Measurements from ENCODE around the gene E2F2. TPM values are rescaled to one million over a fixed set of nuclear protein-coding genes. Genes with fewer than 3 reads are reported as not detected.

E2F2 gene
- total RNA-seq, 3 donors from 2014 or later (not counting 1 experiment from before 2014, with no cell fraction given) = 2.1 to 3.9 (median 3.2) TPM

DNA sequence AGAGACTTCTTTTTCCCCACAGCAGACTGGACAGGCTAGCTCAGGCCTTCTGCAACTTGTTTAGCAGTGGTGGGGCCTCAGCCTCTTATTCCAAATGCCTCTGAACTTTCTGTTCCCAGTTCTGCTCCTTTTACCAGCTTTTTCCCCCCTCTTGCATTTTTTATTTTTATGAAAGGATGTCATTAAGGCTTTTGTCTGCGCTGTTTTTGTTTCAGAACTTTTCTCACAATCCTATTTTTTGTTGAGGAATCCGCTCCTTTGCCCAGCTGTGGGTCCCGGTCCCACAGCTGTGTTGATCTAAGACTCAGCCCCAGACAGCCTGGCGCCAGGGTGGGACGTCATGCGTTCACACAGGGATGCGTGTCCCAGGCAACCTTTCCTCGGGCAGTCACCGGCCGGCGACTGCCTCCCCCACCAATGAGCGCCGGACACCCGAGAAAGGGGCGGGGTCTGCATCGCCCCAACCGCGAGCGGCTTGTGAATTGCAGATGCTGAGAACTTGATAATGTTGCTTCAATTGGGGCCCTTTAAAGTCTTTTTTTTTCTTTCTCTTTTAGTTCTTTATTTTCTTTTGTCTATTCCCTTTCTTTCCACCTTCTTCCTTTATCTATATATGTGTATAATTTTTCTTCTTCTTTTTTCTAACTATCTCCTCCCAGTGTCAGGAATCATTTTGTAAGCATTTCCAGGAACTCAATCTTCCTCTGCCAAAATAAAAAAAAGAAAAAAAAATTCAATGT is 31.3 kb upstream of the E2F2 start:
- ATAC-seq = peak in 1 of 3 donors; percentile 15
- no peak overlapping the region for H3K4me3 ChIP-seq (ENCODE audit: low read length)
- Mint-ChIP-seq H3K4me3 (peak overlapping the region; percentile 33), H3K27ac (no peak overlapping the region), H3K36me3 (no peaks in the 10 kb centered on the region), H3K27me3 (ENCODE audit: low read depth in 2 of 2) (peaks cover 69 to 73% of the 10 kb centered on the region in 2 donors), H3K4me1 (peaks cover 38 to 45% of the 10 kb centered on the region in 2 donors), H3K9me3 (no peaks in the 10 kb centered on the region)
- no peaks in the 10 kb centered on the region for H3K36me3 ChIP-seq (ENCODE audit: control insufficient read depth, insufficient read depth, low read length)
- intact Hi-C loops (cut with micrococcal nuclease) = no loop called here
- H3K9me3 ChIP-seq (ENCODE audit: control insufficient read depth, insufficient read depth, low read length) = no peaks in the 10 kb centered on the region
- TF ChIP-seq, protein P1, sequence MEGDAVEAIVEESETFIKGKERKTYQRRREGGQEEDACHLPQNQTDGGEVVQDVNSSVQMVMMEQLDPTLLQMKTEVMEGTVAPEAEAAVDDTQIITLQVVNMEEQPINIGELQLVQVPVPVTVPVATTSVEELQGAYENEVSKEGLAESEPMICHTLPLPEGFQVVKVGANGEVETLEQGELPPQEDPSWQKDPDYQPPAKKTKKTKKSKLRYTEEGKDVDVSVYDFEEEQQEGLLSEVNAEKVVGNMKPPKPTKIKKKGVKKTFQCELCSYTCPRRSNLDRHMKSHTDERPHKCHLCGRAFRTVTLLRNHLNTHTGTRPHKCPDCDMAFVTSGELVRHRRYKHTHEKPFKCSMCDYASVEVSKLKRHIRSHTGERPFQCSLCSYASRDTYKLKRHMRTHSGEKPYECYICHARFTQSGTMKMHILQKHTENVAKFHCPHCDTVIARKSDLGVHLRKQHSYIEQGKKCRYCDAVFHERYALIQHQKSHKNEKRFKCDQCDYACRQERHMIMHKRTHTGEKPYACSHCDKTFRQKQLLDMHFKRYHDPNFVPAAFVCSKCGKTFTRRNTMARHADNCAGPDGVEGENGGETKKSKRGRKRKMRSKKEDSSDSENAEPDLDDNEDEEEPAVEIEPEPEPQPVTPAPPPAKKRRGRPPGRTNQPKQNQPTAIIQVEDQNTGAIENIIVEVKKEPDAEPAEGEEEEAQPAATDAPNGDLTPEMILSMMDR (IDR thresholded peaks at IDR 0.05) = no peak
- DNase-seq = peak in 1 of 2 donors; percentile 60
- peaks cover 31% of the 10 kb centered on the region for H3K4me1 ChIP-seq (ENCODE audit: control insufficient read depth, insufficient read depth, low read length)
- H3K27me3 ChIP-seq (ENCODE audit: control insufficient read depth, insufficient read depth, low read length) = peaks cover 26% of the 10 kb centered on the region
- WGBS (ENCODE audit: insufficient coverage) = 9% methylated on average over 19 of the region's 19 CpGs
- no peak overlapping the region for H3K27ac ChIP-seq (ENCODE audit: low read length)

DNA sequence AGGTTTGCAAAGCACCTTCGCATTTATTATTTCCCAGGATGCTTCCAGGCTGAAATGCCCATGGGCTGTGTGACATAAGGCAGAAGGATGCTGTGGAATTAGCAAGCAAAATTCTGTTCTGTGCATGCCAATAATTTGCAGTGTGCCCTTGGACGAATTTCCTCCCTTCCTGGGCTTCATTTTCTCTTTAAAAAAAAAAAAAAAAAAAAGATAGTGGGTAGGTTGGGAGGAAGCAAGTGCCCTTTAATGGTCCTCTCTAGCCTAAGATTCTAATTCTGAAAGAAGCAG is 30.7 kb upstream of the E2F2 start:
- Mint-ChIP-seq H3K4me1 (peaks cover 38 to 45% of the 10 kb centered on the region in 2 donors), H3K27me3 (ENCODE audit: low read depth in 2 of 2) (peaks cover 66 to 71% of the 10 kb centered on the region in 2 donors), H3K36me3 (no peaks in the 10 kb centered on the region), H3K9me3 (no peaks in the 10 kb centered on the region), H3K4me3 (no peak overlapping the region), H3K27ac (no peak overlapping the region)
- no peak overlapping the region for H3K27ac ChIP-seq (ENCODE audit: low read length)
- DNase-seq = no peak
- TF ChIP-seq, protein P1 (IDR thresholded peaks at IDR 0.05) = no peak
- peaks cover 31% of the 10 kb centered on the region for H3K4me1 ChIP-seq (ENCODE audit: control insufficient read depth, insufficient read depth, low read length)
- no peaks in the 10 kb centered on the region for H3K9me3 ChIP-seq (ENCODE audit: control insufficient read depth, insufficient read depth, low read length)
- 46% methylated on average over 2 of the region's 2 CpGs for WGBS (ENCODE audit: insufficient coverage)
- no peaks in the 10 kb centered on the region for H3K36me3 ChIP-seq (ENCODE audit: control insufficient read depth, insufficient read depth, low read length)
- H3K4me3 ChIP-seq (ENCODE audit: low read length) = no peak overlapping the region
- intact Hi-C loops (cut with micrococcal nuclease) = no loop called here
- no peak for ATAC-seq
- H3K27me3 ChIP-seq (ENCODE audit: control insufficient read depth, insufficient read depth, low read length) = peaks cover 23% of the 10 kb centered on the region

DNA sequence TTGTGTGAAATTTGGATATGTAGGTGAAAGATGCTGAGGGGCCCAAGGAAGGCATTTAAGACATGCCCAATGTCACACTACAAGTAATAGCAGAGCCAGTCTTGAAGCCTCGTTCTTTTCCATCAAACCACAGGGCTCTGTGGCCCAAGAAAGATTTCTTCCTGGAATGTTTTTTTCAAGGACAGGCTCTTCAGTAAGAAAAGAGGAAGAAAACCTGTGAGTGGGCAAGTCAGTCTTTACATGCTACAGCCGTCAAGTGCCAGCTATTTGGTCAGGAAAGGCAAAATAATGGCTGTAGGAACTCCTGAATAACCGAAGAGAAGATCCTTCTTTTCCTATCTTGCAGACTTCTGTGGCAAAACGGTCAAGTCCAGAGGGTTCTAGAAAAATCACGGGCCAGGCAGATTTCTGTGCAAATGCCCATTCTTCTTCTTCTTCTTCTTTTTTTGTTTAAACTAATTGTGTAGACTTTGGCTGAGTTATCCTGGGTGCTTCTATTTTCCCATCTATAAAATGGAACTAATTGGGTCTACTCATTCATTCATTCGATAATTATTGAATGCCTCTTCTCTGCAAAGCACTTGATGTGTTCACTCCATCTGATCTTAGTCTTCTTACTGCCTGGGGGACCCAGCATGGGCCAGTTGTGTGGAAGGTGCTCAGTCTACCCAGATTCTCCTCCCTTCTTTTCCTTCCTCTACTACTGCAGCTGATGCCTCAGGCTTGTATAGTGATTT is 30.2 kb upstream of the E2F2 start:
- Histone ChIP-seq H3K4me1 (ENCODE audit: control insufficient read depth, insufficient read depth, low read length) (peaks cover 31% of the 10 kb centered on the region), H3K27ac (ENCODE audit: low read length) (no peak overlapping the region), H3K4me3 (ENCODE audit: low read length) (no peak overlapping the region), H3K36me3 (ENCODE audit: control insufficient read depth, insufficient read depth, low read length) (no peaks in the 10 kb centered on the region), H3K27me3 (ENCODE audit: control insufficient read depth, insufficient read depth, low read length) (peaks cover 23% of the 10 kb centered on the region), H3K9me3 (ENCODE audit: control insufficient read depth, insufficient read depth, low read length) (no peaks in the 10 kb centered on the region)
- Mint-ChIP-seq H3K27ac (no peak overlapping the region), H3K27me3 (ENCODE audit: low read depth in 2 of 2) (peaks cover 63 to 67% of the 10 kb centered on the region in 2 donors), H3K9me3 (no peaks in the 10 kb centered on the region), H3K4me3 (no peak overlapping the region), H3K4me1 (peaks cover 38 to 45% of the 10 kb centered on the region in 2 donors), H3K36me3 (no peaks in the 10 kb centered on the region)
- 36% methylated on average over 6 of the region's 6 CpGs for WGBS (ENCODE audit: insufficient coverage)
- TF ChIP-seq, protein P1 (IDR thresholded peaks at IDR 0.05) = no peak
- DNase-seq (no peak), ATAC-seq (no peak)
- intact Hi-C loops (cut with micrococcal nuclease) = no loop called here
